ENCODE results near the gene ARPC1B. TPM values are rescaled to one million over a fixed set of nuclear protein-coding genes. Genes with fewer than 3 reads are reported as not detected.
A peak's percentile ranks its signal among the peaks of the same experiment; 100 is the strongest.

ARPC1B gene
- total and polyA plus RNA-seq, 9 of the 15 experiments (the other 6 are each of a cell fraction or from before 2014, with no cell fraction given): 6.7 to 357 (median 211) TPM

- Histone ChIP-seq H4K20me1 (replicated peaks; ENCODE audit: control insufficient read depth, insufficient read depth, low read length) (no peaks in the 10 kb centered on the region; the same call in 1 of the 2 replicates), H3K36me3 (ENCODE audit: control insufficient read depth, insufficient read depth, low read length) (peaks cover 77% of the 10 kb centered on the region), H3K9ac (ENCODE audit: insufficient read depth in 1 of 2, low read depth in 2 of 2, low read length in 2 of 2) (peak overlapping the region in 1 of 2 experiments; percentile 49; a peak in 1 of 4 replicates), H2AFZ (ENCODE audit: low read depth, low read length) (no peak overlapping the region), H3K4me2 (ENCODE audit: insufficient read depth, low read length) (peak overlapping the region; percentile 9; the same call in 1 of the 2 replicates), H3K27me3 (ENCODE audit: control insufficient read depth in 2 of 2, insufficient read depth in 2 of 2, low read length in 2 of 2) (no peaks in the 10 kb centered on the region), H3K4me1 (replicated peaks in 1 of 2; ENCODE audit: control insufficient read depth in 2 of 2, insufficient read depth in 2 of 2, low read length in 2 of 2) (peaks cover 6 to 16% of the 10 kb centered on the region in 2 experiments; a peak in 4 of 5 replicates), H3K4me3 (no peak overlapping the region), H3K79me2 (ENCODE audit: control insufficient read depth, insufficient read depth, low read length) (no peaks in the 10 kb centered on the region), H3K9me3 (replicated peaks; ENCODE audit: control insufficient read depth, insufficient read depth, low read depth, low read length) (no peaks in the 10 kb centered on the region), H3K9me1 (ENCODE audit: control insufficient read depth, insufficient read depth, low read length) (no peaks in the 10 kb centered on the region), H3K27ac (ENCODE audit: extremely low read depth, low read depth, low read length) (peak overlapping the region; percentile 23; the same call in 1 of the 3 replicates)
- WGBS (ENCODE audit: insufficient coverage, low coverage, missing lambda C conversion rate): 49% methylated on average over 3 of the region's 3 CpGs
- CTCF ChIA-PET (ENCODE audit: low intra/inter-chr PET ratio): interaction anchor here (0.6 to 4.4 kb wide), 2 partner anchors 20 to 24 kb away, joined by 3 to 18 read pairs; no protein-coding TSS in a partner anchor
- BruUV-seq (replicated peaks): no TSS peak
- in situ Hi-C loops (cut with MboI) (no loop called here), intact Hi-C loops (cut with micrococcal nuclease) (loop anchor here (5.0 kb wide), 1 partner anchor 36 kb away; the partner anchor contains the start of gene ARPC1A)
- peak in 3 of 4 experiments; percentile 23 to 69 (median 53) for DNase-seq (ENCODE audit: extremely low read depth in 1 of 4, low spot score in 3 of 4)
- POLR2A ChIA-PET: interaction anchor here (0.6 to 1.0 kb wide), 5 partner anchors 11 to 350 kb away, joined by 3 to 6 read pairs (median 3); no protein-coding TSS in a partner anchor
- peak; percentile 88 for FAIRE-seq
- peak; percentile 54 for ATAC-seq
- TF ChIP-seq, protein P1, sequence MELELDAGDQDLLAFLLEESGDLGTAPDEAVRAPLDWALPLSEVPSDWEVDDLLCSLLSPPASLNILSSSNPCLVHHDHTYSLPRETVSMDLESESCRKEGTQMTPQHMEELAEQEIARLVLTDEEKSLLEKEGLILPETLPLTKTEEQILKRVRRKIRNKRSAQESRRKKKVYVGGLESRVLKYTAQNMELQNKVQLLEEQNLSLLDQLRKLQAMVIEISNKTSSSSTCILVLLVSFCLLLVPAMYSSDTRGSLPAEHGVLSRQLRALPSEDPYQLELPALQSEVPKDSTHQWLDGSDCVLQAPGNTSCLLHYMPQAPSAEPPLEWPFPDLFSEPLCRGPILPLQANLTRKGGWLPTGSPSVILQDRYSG (tag; conservative IDR thresholded peaks at IDR 0.05; ENCODE audit: low read depth): 0 out of 2 replicates have a peak, but pooled peaks have one; percentile 28
- TF ChIP-seq ZNF224 (CRISPR knock-in tag; IDR thresholded peaks at IDR 0.05) (no peak), ZNF766 (CRISPR knock-in tag; conservative IDR thresholded peaks at IDR 0.05) (peak; percentile 75), MAFG (tag; conservative IDR thresholded peaks at IDR 0.05) (peak; percentile 69), ZNF316 (IDR thresholded peaks at IDR 0.05) (peak; percentile 37), TEAD4 (IDR thresholded peaks at IDR 0.05; ENCODE audit: low read length) (peak; percentile 37; the same call in 1 of the 2 replicates), TEAD4 (CRISPR knock-in tag; IDR thresholded peaks at IDR 0.05; ENCODE audit: borderline replicate concordance) (no peak), ADNP (tag; IDR thresholded peaks at IDR 0.05) (no peak), HNRNPLL (IDR thresholded peaks at IDR 0.05; ENCODE audit: low read depth, low read length, poor library complexity, severe bottlenecking) (no peak), ARID1B (IDR thresholded peaks at IDR 0.05) (peak; percentile 61; the same call in 1 of the 2 replicates), C11orf30 (IDR thresholded peaks at IDR 0.05; ENCODE audit: low read depth) (peak; percentile 60), ZNF408 (CRISPR knock-in tag; IDR thresholded peaks at IDR 0.05; ENCODE audit: low read depth) (no peak)
- TF ChIP-seq, protein P2, sequence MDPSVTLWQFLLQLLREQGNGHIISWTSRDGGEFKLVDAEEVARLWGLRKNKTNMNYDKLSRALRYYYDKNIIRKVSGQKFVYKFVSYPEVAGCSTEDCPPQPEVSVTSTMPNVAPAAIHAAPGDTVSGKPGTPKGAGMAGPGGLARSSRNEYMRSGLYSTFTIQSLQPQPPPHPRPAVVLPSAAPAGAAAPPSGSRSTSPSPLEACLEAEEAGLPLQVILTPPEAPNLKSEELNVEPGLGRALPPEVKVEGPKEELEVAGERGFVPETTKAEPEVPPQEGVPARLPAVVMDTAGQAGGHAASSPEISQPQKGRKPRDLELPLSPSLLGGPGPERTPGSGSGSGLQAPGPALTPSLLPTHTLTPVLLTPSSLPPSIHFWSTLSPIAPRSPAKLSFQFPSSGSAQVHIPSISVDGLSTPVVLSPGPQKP (CRISPR knock-in tag; IDR thresholded peaks at IDR 0.05): no peak
- TF ChIP-seq, protein P3, sequence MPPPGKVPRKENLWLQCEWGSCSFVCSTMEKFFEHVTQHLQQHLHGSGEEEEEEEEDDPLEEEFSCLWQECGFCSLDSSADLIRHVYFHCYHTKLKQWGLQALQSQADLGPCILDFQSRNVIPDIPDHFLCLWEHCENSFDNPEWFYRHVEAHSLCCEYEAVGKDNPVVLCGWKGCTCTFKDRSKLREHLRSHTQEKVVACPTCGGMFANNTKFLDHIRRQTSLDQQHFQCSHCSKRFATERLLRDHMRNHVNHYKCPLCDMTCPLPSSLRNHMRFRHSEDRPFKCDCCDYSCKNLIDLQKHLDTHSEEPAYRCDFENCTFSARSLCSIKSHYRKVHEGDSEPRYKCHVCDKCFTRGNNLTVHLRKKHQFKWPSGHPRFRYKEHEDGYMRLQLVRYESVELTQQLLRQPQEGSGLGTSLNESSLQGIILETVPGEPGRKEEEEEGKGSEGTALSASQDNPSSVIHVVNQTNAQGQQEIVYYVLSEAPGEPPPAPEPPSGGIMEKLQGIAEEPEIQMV (tag; conservative IDR thresholded peaks at IDR 0.05; ENCODE audit: low read depth): no peak
- TF ChIP-seq, protein P4, sequence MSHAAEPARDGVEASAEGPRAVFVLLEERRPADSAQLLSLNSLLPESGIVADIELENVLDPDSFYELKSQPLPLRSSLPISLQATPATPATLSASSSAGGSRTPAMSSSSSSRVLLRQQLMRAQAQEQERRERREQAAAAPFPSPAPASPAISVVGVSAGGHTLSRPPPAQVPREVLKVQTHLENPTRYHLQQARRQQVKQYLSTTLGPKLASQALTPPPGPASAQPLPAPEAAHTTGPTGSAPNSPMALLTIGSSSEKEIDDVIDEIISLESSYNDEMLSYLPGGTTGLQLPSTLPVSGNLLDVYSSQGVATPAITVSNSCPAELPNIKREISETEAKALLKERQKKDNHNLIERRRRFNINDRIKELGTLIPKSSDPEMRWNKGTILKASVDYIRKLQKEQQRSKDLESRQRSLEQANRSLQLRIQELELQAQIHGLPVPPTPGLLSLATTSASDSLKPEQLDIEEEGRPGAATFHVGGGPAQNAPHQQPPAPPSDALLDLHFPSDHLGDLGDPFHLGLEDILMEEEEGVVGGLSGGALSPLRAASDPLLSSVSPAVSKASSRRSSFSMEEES (CRISPR knock-in tag; IDR thresholded peaks at IDR 0.05): no peak
- TF ChIP-seq, protein P5, sequence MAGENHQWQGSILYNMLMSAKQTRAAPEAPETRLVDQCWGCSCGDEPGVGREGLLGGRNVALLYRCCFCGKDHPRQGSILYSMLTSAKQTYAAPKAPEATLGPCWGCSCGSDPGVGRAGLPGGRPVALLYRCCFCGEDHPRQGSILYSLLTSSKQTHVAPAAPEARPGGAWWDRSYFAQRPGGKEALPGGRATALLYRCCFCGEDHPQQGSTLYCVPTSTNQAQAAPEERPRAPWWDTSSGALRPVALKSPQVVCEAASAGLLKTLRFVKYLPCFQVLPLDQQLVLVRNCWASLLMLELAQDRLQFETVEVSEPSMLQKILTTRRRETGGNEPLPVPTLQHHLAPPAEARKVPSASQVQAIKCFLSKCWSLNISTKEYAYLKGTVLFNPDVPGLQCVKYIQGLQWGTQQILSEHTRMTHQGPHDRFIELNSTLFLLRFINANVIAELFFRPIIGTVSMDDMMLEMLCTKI (IDR thresholded peaks at IDR 0.05; ENCODE audit: partially characterized antibody): no peak
Measured at GRCh38 chr7:99362801-99363200, 11.7 kb upstream of the ARPC1B start.

Measured in K562 (cell line).